ENCODE results near the gene SLC2A11.

DNA sequence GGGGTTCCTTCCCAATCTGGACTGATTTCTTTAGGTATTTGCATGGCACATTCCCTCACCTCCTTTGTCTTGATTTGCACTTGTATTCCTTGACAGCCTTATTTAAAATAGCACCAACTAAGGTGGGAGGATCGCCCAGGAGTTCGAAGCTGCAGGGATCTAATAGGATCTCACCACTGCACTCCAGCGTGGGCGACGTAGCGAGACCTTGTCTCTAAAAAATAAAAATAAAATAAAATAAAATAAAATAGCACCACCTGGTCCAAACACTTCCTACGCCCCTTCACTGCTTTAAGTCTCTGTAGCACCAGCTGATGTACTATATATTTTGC, 775 bp downstream of the SLC2A11 start:
- TF ChIP-seq POLR2A (IDR thresholded peaks at IDR 0.05), result no peak
- TF ChIP-seq, protein P1, sequence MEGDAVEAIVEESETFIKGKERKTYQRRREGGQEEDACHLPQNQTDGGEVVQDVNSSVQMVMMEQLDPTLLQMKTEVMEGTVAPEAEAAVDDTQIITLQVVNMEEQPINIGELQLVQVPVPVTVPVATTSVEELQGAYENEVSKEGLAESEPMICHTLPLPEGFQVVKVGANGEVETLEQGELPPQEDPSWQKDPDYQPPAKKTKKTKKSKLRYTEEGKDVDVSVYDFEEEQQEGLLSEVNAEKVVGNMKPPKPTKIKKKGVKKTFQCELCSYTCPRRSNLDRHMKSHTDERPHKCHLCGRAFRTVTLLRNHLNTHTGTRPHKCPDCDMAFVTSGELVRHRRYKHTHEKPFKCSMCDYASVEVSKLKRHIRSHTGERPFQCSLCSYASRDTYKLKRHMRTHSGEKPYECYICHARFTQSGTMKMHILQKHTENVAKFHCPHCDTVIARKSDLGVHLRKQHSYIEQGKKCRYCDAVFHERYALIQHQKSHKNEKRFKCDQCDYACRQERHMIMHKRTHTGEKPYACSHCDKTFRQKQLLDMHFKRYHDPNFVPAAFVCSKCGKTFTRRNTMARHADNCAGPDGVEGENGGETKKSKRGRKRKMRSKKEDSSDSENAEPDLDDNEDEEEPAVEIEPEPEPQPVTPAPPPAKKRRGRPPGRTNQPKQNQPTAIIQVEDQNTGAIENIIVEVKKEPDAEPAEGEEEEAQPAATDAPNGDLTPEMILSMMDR (IDR thresholded peaks at IDR 0.05), result peak in 1 of 6 experiments; percentile 30

Measured in thyroid gland (tissue), 4 donors.